ENCODE data around the gene TAF4.
"Not testable (repeated sequence)": the region's sequence is repeated elsewhere in the genome, so short reads cannot be mapped to it uniquely, and the experiment has no call there.

Gene TAF4, protein sequence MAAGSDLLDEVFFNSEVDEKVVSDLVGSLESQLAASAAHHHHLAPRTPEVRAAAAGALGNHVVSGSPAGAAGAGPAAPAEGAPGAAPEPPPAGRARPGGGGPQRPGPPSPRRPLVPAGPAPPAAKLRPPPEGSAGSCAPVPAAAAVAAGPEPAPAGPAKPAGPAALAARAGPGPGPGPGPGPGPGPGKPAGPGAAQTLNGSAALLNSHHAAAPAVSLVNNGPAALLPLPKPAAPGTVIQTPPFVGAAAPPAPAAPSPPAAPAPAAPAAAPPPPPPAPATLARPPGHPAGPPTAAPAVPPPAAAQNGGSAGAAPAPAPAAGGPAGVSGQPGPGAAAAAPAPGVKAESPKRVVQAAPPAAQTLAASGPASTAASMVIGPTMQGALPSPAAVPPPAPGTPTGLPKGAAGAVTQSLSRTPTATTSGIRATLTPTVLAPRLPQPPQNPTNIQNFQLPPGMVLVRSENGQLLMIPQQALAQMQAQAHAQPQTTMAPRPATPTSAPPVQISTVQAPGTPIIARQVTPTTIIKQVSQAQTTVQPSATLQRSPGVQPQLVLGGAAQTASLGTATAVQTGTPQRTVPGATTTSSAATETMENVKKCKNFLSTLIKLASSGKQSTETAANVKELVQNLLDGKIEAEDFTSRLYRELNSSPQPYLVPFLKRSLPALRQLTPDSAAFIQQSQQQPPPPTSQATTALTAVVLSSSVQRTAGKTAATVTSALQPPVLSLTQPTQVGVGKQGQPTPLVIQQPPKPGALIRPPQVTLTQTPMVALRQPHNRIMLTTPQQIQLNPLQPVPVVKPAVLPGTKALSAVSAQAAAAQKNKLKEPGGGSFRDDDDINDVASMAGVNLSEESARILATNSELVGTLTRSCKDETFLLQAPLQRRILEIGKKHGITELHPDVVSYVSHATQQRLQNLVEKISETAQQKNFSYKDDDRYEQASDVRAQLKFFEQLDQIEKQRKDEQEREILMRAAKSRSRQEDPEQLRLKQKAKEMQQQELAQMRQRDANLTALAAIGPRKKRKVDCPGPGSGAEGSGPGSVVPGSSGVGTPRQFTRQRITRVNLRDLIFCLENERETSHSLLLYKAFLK

GRCh38 chr20:62065674-62066338 is at the start of gene TAF4:
TSS of gene TAF4 (minus strand) at chr20:62065881. CDS start at chr20:62065810, 71 bp downstream.
- DNase-seq (ENCODE audit: low read depth in 3 of 3), result peak; percentile 70 to 73 (median 72)

DNA sequence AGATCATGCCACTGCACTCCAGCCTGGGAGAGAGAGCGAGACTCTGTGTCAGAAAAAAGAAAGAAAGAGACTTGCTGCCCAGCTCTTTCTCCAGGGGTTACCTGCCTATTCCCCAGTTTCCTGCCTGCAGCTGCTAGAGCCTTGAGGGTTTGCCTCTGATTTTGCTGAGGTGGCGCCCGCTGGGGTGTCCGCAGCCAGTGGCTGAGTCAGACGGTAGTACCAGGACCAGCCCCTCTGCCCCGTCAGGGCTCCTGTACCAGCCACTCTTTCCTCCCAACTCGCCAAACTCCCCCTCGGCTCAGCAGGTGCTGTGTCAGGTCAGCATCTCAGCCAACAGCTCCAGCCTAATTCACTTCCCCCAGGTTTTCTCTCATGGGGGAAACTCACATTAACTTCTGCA is 49.2 kb upstream of the TAF4 start:
- DNase-seq (ENCODE audit: low read depth in 3 of 3), result no peak

DNA sequence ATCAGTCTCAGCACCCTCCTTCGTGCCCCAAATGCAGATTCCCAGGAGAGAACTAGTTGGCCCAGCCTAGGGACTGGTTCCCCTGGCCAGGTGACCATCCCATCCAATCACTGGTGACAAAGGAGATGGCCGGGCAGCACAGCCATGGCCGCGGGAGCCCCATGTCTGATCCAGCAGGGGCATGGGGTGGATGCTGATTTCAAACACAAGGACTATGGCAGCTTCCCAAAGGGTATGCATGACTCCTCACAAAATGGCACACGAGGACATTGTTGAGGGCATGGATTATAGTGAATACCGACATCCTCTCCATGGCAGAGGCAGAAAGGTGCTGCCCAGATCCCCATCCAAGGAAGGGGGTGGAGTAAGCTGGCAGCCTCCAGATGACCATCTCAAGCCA is 46.7 kb upstream of the TAF4 start:
- DNase-seq (ENCODE audit: low read depth in 3 of 3), result no peak

DNA sequence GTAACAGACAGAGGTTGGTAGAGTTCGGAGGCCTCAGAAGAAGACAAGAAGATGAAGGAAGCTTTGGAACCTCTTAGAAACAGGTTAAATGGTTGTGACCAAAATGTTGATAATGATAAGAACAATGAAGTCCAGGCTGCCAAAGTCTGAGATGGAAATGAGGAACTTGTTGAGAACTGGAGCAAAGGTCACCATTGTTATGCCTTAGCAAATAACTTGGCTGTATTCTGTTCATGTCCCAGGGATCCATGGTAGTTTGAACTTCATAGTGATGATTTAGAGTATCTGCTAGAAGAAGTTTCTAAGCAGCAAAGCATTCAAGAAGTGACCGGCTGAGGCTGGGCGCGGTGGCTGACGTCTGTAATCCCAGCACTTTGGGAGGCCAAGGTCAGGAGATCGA is 45.5 kb upstream of the TAF4 start:
- no peak for DNase-seq (ENCODE audit: low read depth in 3 of 3)

GRCh38 chr20:62105592-62105991 is 39.9 kb upstream of the TAF4 start:
- no peak for DNase-seq (ENCODE audit: low read depth in 3 of 3)

DNA sequence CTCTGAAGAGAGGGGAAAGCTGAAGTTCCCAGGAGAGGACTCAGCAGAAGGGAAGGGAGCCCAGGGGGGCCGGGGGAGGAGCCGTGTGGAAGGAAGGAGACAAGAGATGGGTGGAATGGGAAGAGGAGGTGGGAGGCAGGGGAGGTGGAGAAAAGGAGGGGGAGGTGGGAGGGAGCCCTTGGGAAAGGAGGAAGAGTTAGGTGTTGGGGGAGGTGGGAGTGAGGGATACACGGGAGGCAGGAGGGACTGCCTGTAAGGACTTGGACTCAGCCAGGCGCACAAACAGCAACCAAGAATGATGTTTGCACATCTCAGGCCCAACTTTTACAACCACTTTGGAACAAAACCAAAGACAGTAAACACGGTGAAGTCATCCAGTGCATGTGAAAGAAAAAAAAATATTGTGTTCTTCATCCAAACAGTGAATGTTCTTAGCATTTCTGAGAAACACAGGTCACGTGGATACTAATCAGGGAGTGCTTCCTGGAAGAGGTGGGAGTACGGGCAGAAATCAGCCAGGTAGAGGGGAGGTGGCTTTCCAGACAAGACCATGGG is 39.2 kb upstream of the TAF4 start:
- DNase-seq (ENCODE audit: low read depth in 3 of 3), result no peak

GRCh38 chr20:62104234-62104789 is 38.6 kb upstream of the TAF4 start:
- DNase-seq (ENCODE audit: low read depth in 3 of 3), result no peak

GRCh38 chr20:62103508-62104233 is 38.0 kb upstream of the TAF4 start:
- DNase-seq (ENCODE audit: low read depth in 3 of 3), result no peak

GRCh38 chr20:62101078-62101477 is 35.4 kb upstream of the TAF4 start:
- no peak for DNase-seq (ENCODE audit: low read depth in 3 of 3)

- DNase-seq (ENCODE audit: low read depth in 3 of 3), result no peak
These were observed 32.3 kb upstream of the TAF4 start for GRCh38 chr20:62097881-62098407.

DNA sequence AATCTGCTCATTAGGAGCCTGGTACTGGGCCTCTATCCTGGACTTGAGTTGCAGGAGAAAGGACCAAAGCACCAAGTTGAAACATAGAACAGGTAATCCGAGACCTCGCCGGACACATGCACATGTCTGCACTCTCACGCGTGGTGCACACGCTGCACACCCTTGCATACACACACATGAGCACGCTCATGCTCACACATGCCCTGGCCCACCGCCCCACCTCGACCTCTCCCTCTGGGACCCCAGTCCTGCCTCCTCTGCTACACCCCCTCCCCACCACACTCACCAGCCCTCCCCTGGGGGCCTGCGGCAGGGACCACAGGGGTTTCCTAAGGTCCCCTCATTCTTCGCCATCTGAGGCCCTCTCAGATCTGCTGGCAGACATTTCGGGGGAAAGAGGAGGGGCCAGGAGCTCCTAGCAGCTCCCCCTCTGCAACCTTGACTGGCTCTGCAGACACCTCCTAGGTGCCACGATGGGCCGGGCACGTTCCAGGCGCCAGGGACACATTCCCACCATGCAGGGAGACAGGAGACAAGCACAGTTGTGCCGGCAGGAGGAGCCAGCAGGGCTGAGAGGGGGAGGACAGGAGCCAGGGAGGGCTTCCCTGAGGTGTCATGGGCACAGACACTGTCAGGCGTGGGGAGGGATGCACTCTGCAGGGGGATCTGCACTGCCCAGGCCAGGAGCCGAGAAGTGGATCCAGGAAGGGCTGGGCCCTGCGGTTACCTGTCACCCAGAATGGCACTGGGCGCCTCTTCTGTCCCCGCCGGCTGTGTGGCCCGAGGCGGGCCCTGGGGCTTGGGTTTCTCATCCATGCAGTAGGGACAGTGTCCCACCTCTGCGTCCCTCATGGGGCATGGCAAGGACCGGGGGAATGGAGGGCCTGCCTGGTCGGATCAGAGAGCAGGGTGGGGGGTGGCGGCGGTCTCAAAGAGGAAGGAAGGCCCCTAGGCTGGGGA is 31.0 kb upstream of the TAF4 start:
- no peak for DNase-seq (ENCODE audit: low read depth in 3 of 3)

DNA sequence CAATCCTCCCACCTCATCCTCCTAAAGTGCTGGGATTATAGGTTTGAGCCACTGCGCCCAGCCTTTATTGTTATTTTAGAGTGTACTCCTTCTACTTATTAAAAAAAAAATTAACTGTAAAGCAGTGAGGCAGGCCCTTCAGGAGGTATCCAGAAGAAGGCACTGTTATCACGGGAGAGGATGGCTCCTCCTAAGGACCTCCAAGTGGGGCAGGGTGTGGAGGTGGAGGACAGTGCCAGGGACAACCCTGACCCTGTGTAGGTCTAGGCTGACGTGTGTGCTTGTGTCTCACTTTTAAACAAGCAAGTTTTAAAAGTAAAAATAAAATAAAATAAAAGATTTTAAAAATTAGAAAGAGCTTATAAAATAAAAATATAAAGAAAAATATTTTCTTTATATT is 23.7 kb upstream of the TAF4 start:
- DNase-seq (ENCODE audit: low read depth in 3 of 3), result no peak

- no peak for DNase-seq (ENCODE audit: low read depth in 3 of 3)
These were observed 22.8 kb upstream of the TAF4 start for GRCh38 chr20:62088258-62089127.

DNA sequence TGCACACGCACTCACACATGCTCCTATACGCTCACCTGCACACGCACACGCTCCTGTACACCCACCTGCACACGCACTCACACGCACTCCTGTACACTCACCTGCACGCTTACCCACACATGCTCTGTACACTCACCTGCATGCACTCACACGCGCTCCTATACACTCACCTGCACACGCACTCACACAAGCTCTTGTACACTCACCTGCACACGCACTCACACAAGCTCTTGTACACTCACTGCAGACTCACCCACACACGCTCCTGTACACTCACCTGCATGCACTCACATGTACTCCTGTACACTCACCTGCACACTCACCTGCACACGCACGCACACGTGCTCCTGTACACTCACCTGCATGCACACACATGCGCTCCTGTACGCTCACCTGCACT is 22.0 kb upstream of the TAF4 start:
- no peak for DNase-seq (ENCODE audit: low read depth in 3 of 3)

- DNase-seq (ENCODE audit: low read depth in 3 of 3), result no peak
These were observed 21.5 kb upstream of the TAF4 start for GRCh38 chr20:62087227-62087626.

GRCh38 chr20:62085206-62085605 is 19.5 kb upstream of the TAF4 start:
- no peak for DNase-seq (ENCODE audit: low read depth in 3 of 3)

GRCh38 chr20:62084224-62084623 is 18.5 kb upstream of the TAF4 start:
- DNase-seq (ENCODE audit: low read depth in 3 of 3), result not testable (repeated sequence)

DNA sequence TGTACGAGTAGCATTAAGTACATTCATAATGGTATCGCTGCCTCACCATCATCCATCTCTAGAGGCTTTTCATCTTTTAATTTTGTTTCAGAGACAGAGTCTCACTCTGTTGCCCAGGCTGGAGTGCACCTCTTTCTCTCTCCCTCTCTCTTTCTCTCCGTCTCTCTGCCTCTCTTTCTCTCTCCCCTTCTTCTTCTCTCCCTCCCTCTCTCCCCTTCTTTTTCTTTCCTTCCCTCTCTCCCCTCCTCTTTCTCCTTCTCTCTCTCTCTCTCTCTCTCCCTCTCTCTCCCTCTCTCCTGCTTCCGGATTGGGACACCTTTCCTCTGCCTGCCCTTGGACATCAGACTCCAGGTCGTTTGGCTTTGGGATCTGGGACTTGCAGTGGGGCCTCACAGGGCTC is 17.6 kb upstream of the TAF4 start:
- DNase-seq (ENCODE audit: low read depth in 3 of 3), result no peak
